HG02885 (cell line): ENCODE measurements around the gene KRT1.

ENCODE experiments used
- ATAC-seq: cut with Tn5 transposase; IDR thresholded peaks from one replicate; pipeline ENCODE4 v1.9.1; 2021; ENCODE audit warnings: mild to moderate bottlenecking; ENCODE audit not compliant: unreplicated experiment, poor library complexity

KRT1 gene

GRCh38 chr12:52666471-52666870 is 13.7 kb downstream of the KRT1 start:
- ATAC-seq = no peak

- ATAC-seq = no peak
Measured at GRCh38 chr12:52663420-52663819, 16.8 kb downstream of the KRT1 start.

GRCh38 chr12:52662918-52663229 is 17.3 kb downstream of the KRT1 start:
- no peak for ATAC-seq

GRCh38 chr12:52662093-52662917 is 17.9 kb downstream of the KRT1 start:
- no peak for ATAC-seq

- no peak for ATAC-seq
Measured at GRCh38 chr12:52661668-52662067, 18.5 kb downstream of the KRT1 start.

GRCh38 chr12:52660934-52661499 is 19.2 kb downstream of the KRT1 start:
- ATAC-seq = no peak

GRCh38 chr12:52659951-52660350 is 20.3 kb downstream of the KRT1 start:
- ATAC-seq = no peak

GRCh38 chr12:52659395-52659794 is 20.8 kb downstream of the KRT1 start:
- ATAC-seq = no peak

GRCh38 chr12:52658196-52658595 is 22.0 kb downstream of the KRT1 start:
- no peak for ATAC-seq

GRCh38 chr12:52657250-52657902 is 22.8 kb downstream of the KRT1 start:
- no peak for ATAC-seq

- ATAC-seq = no peak
Measured at GRCh38 chr12:52656616-52657015, 23.6 kb downstream of the KRT1 start.

GRCh38 chr12:52655720-52656124 is 24.5 kb downstream of the KRT1 start:
- no peak for ATAC-seq

GRCh38 chr12:52655251-52655650 is 25.0 kb downstream of the KRT1 start:
- ATAC-seq = no peak

GRCh38 chr12:52651726-52652261 is 28.4 kb downstream of the KRT1 start, which contains the start of gene KRT2:
KRT2 (minus strand) TSS chr12:52652211; CDS start chr12:52652142, 69 bp downstream.
- no peak for ATAC-seq

- no peak for ATAC-seq
Measured at GRCh38 chr12:52650520-52651081, 29.6 kb downstream of the KRT1 start.

GRCh38 chr12:52649066-52649465 is 31.1 kb downstream of the KRT1 start:
- no peak for ATAC-seq

GRCh38 chr12:52648012-52648550 is 32.1 kb downstream of the KRT1 start:
- no peak for ATAC-seq

GRCh38 chr12:52647601-52648000 is 32.6 kb downstream of the KRT1 start:
- ATAC-seq = no peak

- no peak for ATAC-seq
Measured at GRCh38 chr12:52646613-52647012, 33.6 kb downstream of the KRT1 start.

- no peak for ATAC-seq
Measured at GRCh38 chr12:52645982-52646381, 34.2 kb downstream of the KRT1 start.
